ENCODE measurements around the gene TIAM2.

TIAM2 gene

GRCh38 chr6:154984146-154984545 lies 11.0 kb upstream of the TIAM2 start:
- H3K27me3 ChIP-seq, result no peaks in the 10 kb centered on the region
- H3K4me1 ChIP-seq (ENCODE audit: control insufficient read depth in 1 of 2, insufficient read depth in 1 of 2, low read depth in 1 of 2, low read length in 1 of 2), result peaks cover 0 to 4% of the 10 kb centered on the region in 2 experiments
- H3K9me3 ChIP-seq, result no peaks in the 10 kb centered on the region
- TF ChIP-seq, protein P1, sequence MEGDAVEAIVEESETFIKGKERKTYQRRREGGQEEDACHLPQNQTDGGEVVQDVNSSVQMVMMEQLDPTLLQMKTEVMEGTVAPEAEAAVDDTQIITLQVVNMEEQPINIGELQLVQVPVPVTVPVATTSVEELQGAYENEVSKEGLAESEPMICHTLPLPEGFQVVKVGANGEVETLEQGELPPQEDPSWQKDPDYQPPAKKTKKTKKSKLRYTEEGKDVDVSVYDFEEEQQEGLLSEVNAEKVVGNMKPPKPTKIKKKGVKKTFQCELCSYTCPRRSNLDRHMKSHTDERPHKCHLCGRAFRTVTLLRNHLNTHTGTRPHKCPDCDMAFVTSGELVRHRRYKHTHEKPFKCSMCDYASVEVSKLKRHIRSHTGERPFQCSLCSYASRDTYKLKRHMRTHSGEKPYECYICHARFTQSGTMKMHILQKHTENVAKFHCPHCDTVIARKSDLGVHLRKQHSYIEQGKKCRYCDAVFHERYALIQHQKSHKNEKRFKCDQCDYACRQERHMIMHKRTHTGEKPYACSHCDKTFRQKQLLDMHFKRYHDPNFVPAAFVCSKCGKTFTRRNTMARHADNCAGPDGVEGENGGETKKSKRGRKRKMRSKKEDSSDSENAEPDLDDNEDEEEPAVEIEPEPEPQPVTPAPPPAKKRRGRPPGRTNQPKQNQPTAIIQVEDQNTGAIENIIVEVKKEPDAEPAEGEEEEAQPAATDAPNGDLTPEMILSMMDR (IDR thresholded peaks at IDR 0.05), result no peak
- H3K4me3 ChIP-seq (ENCODE audit: low read depth in 1 of 2, low read length in 1 of 2), result no peak overlapping the region
- no peak overlapping the region for H3K27ac ChIP-seq
- no peaks in the 10 kb centered on the region for H3K36me3 ChIP-seq

DNA sequence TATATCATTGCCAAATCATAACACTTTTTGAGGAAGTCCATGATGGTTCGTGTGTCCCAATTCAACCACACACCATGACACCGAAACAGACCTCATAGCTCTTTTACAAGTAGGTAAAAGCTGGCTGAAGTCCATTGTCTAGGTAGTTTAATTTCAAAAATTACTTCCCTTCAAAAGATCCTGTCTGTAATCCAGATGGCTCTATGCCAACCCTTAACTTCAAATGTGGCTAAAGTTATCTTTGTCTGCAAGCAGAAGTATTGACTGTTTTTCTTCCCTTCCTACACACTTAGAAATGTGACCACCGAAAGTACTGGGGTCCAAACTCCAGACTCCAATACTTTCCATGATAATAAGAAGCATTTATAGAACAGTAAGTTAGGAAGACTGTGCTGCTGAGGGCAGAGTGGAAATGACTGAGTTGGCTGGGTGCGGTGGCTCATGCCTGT lies 8.3 kb upstream of the TIAM2 start:
- Histone ChIP-seq H3K36me3 (no peaks in the 10 kb centered on the region), H3K4me1 (ENCODE audit: control insufficient read depth in 1 of 2, insufficient read depth in 1 of 2, low read depth in 1 of 2, low read length in 1 of 2) (peaks cover 0 to 4% of the 10 kb centered on the region in 2 experiments), H3K27ac (no peak overlapping the region), H3K9me3 (no peaks in the 10 kb centered on the region), H3K27me3 (no peaks in the 10 kb centered on the region), H3K4me3 (ENCODE audit: low read depth in 1 of 2, low read length in 1 of 2) (no peak overlapping the region)
- TF ChIP-seq, protein P1 (IDR thresholded peaks at IDR 0.05), result no peak

- Histone ChIP-seq H3K4me1 (ENCODE audit: control insufficient read depth in 1 of 2, insufficient read depth in 1 of 2, low read depth in 1 of 2, low read length in 1 of 2) (peaks cover 0 to 4% of the 10 kb centered on the region in 2 experiments), H3K4me3 (ENCODE audit: low read depth in 1 of 2, low read length in 1 of 2) (no peak overlapping the region)
- TF ChIP-seq, protein P1 (IDR thresholded peaks at IDR 0.05), result no peak
Measured at GRCh38 chr6:154989448-154989847, 5.7 kb upstream of the TIAM2 start.

GRCh38 chr6:154991207-154991606 lies 3.9 kb upstream of the TIAM2 start:
- TF ChIP-seq, protein P1 (IDR thresholded peaks at IDR 0.05), result no peak
- H3K9me3 ChIP-seq, result no peaks in the 10 kb centered on the region
- H3K27me3 ChIP-seq, result peaks cover 32% of the 10 kb centered on the region
- peaks cover 2 to 10% of the 10 kb centered on the region in 2 experiments for H3K4me1 ChIP-seq (ENCODE audit: control insufficient read depth in 1 of 2, insufficient read depth in 1 of 2, low read depth in 1 of 2, low read length in 1 of 2)
- no peak overlapping the region for H3K4me3 ChIP-seq (ENCODE audit: low read depth in 1 of 2, low read length in 1 of 2)
- H3K27ac ChIP-seq, result no peak overlapping the region
- H3K36me3 ChIP-seq, result no peaks in the 10 kb centered on the region

More at GRCh38 chr6:154989448-154989847, 5.7 kb upstream of the TIAM2 start:
- no peak overlapping the region for H3K27ac ChIP-seq
- H3K27me3 ChIP-seq, result peaks cover 15% of the 10 kb centered on the region
- H3K9me3 ChIP-seq, result no peaks in the 10 kb centered on the region
- no peaks in the 10 kb centered on the region for H3K36me3 ChIP-seq

DNA sequence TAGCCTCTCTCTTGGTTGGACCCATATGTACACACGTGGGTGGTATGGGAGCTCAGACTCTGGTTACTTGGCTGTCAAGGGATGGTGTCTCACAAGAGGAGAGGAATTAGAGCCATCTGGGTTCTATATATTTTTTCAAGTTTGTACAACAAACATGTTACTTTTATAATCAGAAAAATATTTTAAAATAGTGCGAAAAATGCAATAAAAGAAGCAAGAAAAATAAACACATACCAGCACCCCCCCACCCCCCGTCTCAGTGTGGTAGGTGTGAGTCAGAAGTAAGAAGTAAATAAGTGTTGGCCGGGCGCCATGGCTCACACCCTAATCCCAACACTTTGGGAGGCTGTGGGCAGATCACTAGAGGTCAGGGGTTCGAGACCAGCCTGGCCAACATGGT lies 2.1 kb upstream of the TIAM2 start:
- H3K27ac ChIP-seq, result no peak overlapping the region
- no peaks in the 10 kb centered on the region for H3K36me3 ChIP-seq
- H3K9me3 ChIP-seq, result no peaks in the 10 kb centered on the region
- H3K27me3 ChIP-seq, result peaks cover 51% of the 10 kb centered on the region
- no peak overlapping the region for H3K4me3 ChIP-seq (ENCODE audit: low read depth in 1 of 2, low read length in 1 of 2)
- peaks cover 2 to 6% of the 10 kb centered on the region in 2 experiments for H3K4me1 ChIP-seq (ENCODE audit: control insufficient read depth in 1 of 2, insufficient read depth in 1 of 2, low read depth in 1 of 2, low read length in 1 of 2)
- TF ChIP-seq, protein P1 (IDR thresholded peaks at IDR 0.05), result no peak

DNA sequence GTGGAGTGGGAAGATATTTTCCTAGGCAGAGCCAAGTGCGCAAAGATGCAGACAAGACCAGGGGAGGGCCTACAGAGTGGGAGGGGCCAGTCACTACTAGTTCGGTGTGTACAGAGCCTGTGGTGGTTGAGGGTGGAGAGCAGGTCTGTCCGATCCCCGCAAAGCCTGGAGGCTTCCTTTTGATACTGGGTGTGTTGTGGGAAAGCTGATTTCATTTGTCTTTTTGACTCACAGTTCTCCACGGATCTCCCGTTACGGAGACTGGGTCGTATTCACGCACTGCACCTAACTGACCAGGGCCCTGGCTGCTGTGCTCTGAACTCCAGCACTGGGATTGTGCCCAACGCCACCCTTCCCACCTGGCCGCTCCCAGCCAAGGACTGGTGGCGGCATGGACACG lies 1.4 kb upstream of the TIAM2 start:
- Histone ChIP-seq H3K4me3 (ENCODE audit: low read depth in 1 of 2, low read length in 1 of 2) (no peak overlapping the region), H3K27ac (no peak overlapping the region), H3K27me3 (peaks cover 57% of the 10 kb centered on the region), H3K4me1 (ENCODE audit: control insufficient read depth in 1 of 2, insufficient read depth in 1 of 2, low read depth in 1 of 2, low read length in 1 of 2) (peaks cover 2 to 6% of the 10 kb centered on the region in 2 experiments), H3K9me3 (no peaks in the 10 kb centered on the region), H3K36me3 (no peaks in the 10 kb centered on the region)
- TF ChIP-seq, protein P1 (IDR thresholded peaks at IDR 0.05), result no peak

All from neutrophil (primary cell).